Measurements from ENCODE around the gene ATP9A. TPM values are rescaled to one million over a fixed set of nuclear protein-coding genes. Genes with fewer than 3 reads are reported as not detected.

ATP9A gene
- total and polyA plus RNA-seq, 4 donors: 2.4 to 16.7 (median 9.9) TPM

GRCh38 chr20:51651921-51652549, 116.2 kb downstream of the ATP9A start:
- Histone ChIP-seq H3K9ac (ENCODE audit: low read depth in 1 of 2, low read length in 2 of 2) (no peak overlapping the region), H3K9me3 (ENCODE audit: control insufficient read depth in 4 of 4, low read length in 3 of 4) (no peaks in the 10 kb centered on the region), H3K36me3 (ENCODE audit: control insufficient read depth in 4 of 4, insufficient read depth in 3 of 4, low read depth in 1 of 4, low read length in 3 of 4) (peaks cover 0 to 11% (median 3%) of the 10 kb centered on the region in 4 donors), H3K4me1 (ENCODE audit: control insufficient read depth in 4 of 4, insufficient read depth in 4 of 4, low read length in 3 of 4) (no peaks in the 10 kb centered on the region), H3K4me3 (ENCODE audit: low read depth in 1 of 3, low read length in 3 of 3) (no peak overlapping the region), H3K27ac (ENCODE audit: low read depth in 1 of 2, low read length in 2 of 2) (no peak overlapping the region), H3K27me3 (ENCODE audit: control insufficient read depth in 4 of 4, insufficient read depth in 4 of 4, low read length in 3 of 4) (no peaks in the 10 kb centered on the region)
- TF ChIP-seq GABPA (IDR thresholded peaks at IDR 0.05 in 1 of 2, conservative IDR thresholded peaks at IDR 0.05 in 1 of 2) (no peak), FOXA2 (IDR thresholded peaks at IDR 0.05) (no peak), MAX (IDR thresholded peaks at IDR 0.05) (peak; percentile 25), TAF1 (conservative IDR thresholded peaks at IDR 0.05) (no peak), YY1 (IDR thresholded peaks at IDR 0.05) (no peak)
- WGBS: 83% methylated on average over 12 of the region's 12 CpGs
- DNase-seq (ENCODE audit: low spot score): no peak

- Histone ChIP-seq H3K36me3 (ENCODE audit: control insufficient read depth in 4 of 4, insufficient read depth in 3 of 4, low read depth in 1 of 4, low read length in 3 of 4) (peaks cover 0 to 3% (median 2%) of the 10 kb centered on the region in 4 donors), H3K4me3 (ENCODE audit: low read depth in 1 of 3, low read length in 3 of 3) (no peak overlapping the region), H3K27ac (ENCODE audit: low read depth in 1 of 2, low read length in 2 of 2) (no peak overlapping the region), H3K9ac (ENCODE audit: low read depth in 1 of 2, low read length in 2 of 2) (no peak overlapping the region), H3K27me3 (ENCODE audit: control insufficient read depth in 4 of 4, insufficient read depth in 4 of 4, low read length in 3 of 4) (no peaks in the 10 kb centered on the region), H3K9me3 (ENCODE audit: control insufficient read depth in 4 of 4, low read length in 3 of 4) (no peaks in the 10 kb centered on the region), H3K4me1 (ENCODE audit: control insufficient read depth in 4 of 4, insufficient read depth in 4 of 4, low read length in 3 of 4) (no peaks in the 10 kb centered on the region)
- TF ChIP-seq ATF3 (IDR thresholded peaks at IDR 0.05) (no peak), CTCF (IDR thresholded peaks at IDR 0.05; ENCODE audit: low read depth, low read length, missing input control) (no peak), NR2F2 (IDR thresholded peaks at IDR 0.05) (no peak), FOXA1 (IDR thresholded peaks at IDR 0.05) (no peak), FOXA2 (IDR thresholded peaks at IDR 0.05) (no peak), ZBTB33 (IDR thresholded peaks at IDR 0.05) (no peak), EGR1 (IDR thresholded peaks at IDR 0.05; ENCODE audit: low read depth in 2 of 2) (no peak), HNF4G (IDR thresholded peaks at IDR 0.05) (no peak), RXRA (IDR thresholded peaks at IDR 0.05) (no peak), JUND (IDR thresholded peaks at IDR 0.05) (no peak), SP1 (IDR thresholded peaks at IDR 0.05) (no peak), RAD21 (IDR thresholded peaks at IDR 0.05) (no peak), MAX (IDR thresholded peaks at IDR 0.05) (no peak), YY1 (IDR thresholded peaks at IDR 0.05) (no peak), TAF1 (conservative IDR thresholded peaks at IDR 0.05) (no peak), HNF4A (conservative IDR thresholded peaks at IDR 0.05) (no peak), REST (IDR thresholded peaks at IDR 0.05) (no peak), GABPA (IDR thresholded peaks at IDR 0.05 in 1 of 2, conservative IDR thresholded peaks at IDR 0.05 in 1 of 2) (no peak)
- DNase-seq (ENCODE audit: low spot score): no peak
- WGBS: 63% methylated on average over 5 of the region's 5 CpGs
These were observed 117.5 kb downstream of the ATP9A start for GRCh38 chr20:51650685-51651134.

Measured in liver (tissue), 9 donors.